IPS-NIHi7 (cell line): ENCODE data around the gene IFITM2.
A peak's percentile ranks its signal among the peaks of the same experiment; 100 is the strongest.
"Not testable (repeated sequence)": the region's sequence is repeated elsewhere in the genome, so short reads cannot be mapped to it uniquely, and the experiment has no call there.

Experiments
- DNase-seq: peaks from one replicate; pipeline ENCODE4 v3.0.0; 2012; ENCODE audit warnings: mixed read lengths; ENCODE audit errors: extremely low spot score

The IFITM2 gene

GRCh38 chr11:281486-282161 is 26.0 kb upstream of the IFITM2 start:
- DNase-seq, result no peak

GRCh38 chr11:282171-282570 is 25.4 kb upstream of the IFITM2 start:
- no peak for DNase-seq

- DNase-seq, result no peak
Measured at GRCh38 chr11:282630-283360, 24.8 kb upstream of the IFITM2 start.

GRCh38 chr11:283405-284104 is 24.1 kb upstream of the IFITM2 start:
- no peak for DNase-seq

- no peak for DNase-seq
Measured at GRCh38 chr11:284105-285020, 23.3 kb upstream of the IFITM2 start.

- no peak for DNase-seq
Measured at GRCh38 chr11:285021-285893, 22.4 kb upstream of the IFITM2 start.

GRCh38 chr11:285894-286220 is 21.8 kb upstream of the IFITM2 start:
- no peak for DNase-seq

GRCh38 chr11:286977-287820 is 20.4 kb upstream of the IFITM2 start:
- DNase-seq, result not testable (repeated sequence)

- no peak for DNase-seq
Measured at GRCh38 chr11:287821-288477, 19.7 kb upstream of the IFITM2 start.

- DNase-seq, result peak; percentile 86
Measured at GRCh38 chr11:288478-289397, 18.9 kb upstream of the IFITM2 start, which contains the start of gene PGGHG. Gene PGGHG, plus strand, starts transcription at chr11:289126. Its CDS starts 691 bp downstream, at chr11:289817.

- no peak for DNase-seq
Measured at GRCh38 chr11:289398-289711, 18.3 kb upstream of the IFITM2 start.

- no peak for DNase-seq
Measured at GRCh38 chr11:289712-290620, 17.6 kb upstream of the IFITM2 start.

- no peak for DNase-seq
Measured at GRCh38 chr11:290621-291231, 16.9 kb upstream of the IFITM2 start.

- no peak for DNase-seq
Measured at GRCh38 chr11:291281-292210, 16.1 kb upstream of the IFITM2 start.

- DNase-seq, result no peak
Measured at GRCh38 chr11:292211-293121, 15.2 kb upstream of the IFITM2 start.
